Endodermal cell (in vitro differentiated cells): ENCODE data around the gene ADH6. TPM values are rescaled to one million over a fixed set of nuclear protein-coding genes. Genes with fewer than 3 reads are reported as not detected.
"Not testable (repeated sequence)": the region's sequence is repeated elsewhere in the genome, so short reads cannot be mapped to it uniquely, and the experiment has no call there.

Experiments used
- DNase-seq: peaks from one replicate; pipeline ENCODE4 v3.0.0-alpha.2; 2017
- H3K27ac ChIP-seq: 2 replicates; pipeline ENCODE4 v1.5.1; 2013; ENCODE audit warnings: mild to moderate bottlenecking, low read depth, low read length, moderate library complexity
- H3K27me3 ChIP-seq: 2 replicates; pipeline ENCODE4 v1.6.1; 2013; ENCODE audit warnings: mild to moderate bottlenecking, low read length, moderate library complexity; ENCODE audit not compliant: insufficient read depth, control insufficient read depth, poor library complexity, severe bottlenecking
- H3K36me3 ChIP-seq: 2 replicates; pipeline ENCODE4 v1.7.0; 2013; ENCODE audit warnings: mild to moderate bottlenecking, low read length, moderate library complexity; ENCODE audit not compliant: control insufficient read depth, insufficient read depth
- H3K4me1 ChIP-seq: one replicate; pipeline ENCODE4 v1.7.0; 2013; ENCODE audit warnings: low read length; ENCODE audit not compliant: control insufficient read depth, insufficient read depth
- H3K4me3 ChIP-seq: 2 replicates; pipeline ENCODE4 v1.5.1; 2013; ENCODE audit warnings: mild to moderate bottlenecking, low read length, moderate library complexity
- H3K9ac ChIP-seq: 2 replicates; pipeline ENCODE4 v1.6.1; 2013; ENCODE audit warnings: mild to moderate bottlenecking, low read length, moderate library complexity; ENCODE audit not compliant: poor library complexity, severe bottlenecking; ENCODE audit errors: extremely low read depth
- H3K9me3 ChIP-seq: 2 replicates; pipeline ENCODE4 v1.6.1; 2013; ENCODE audit warnings: mild to moderate bottlenecking, low read length, moderate library complexity; ENCODE audit not compliant: control insufficient read depth
- H3K27ac Mint-ChIP-seq: 2 replicates; pipeline ENCODE4 v1.8.0; 2020; ENCODE audit warnings: mixed read lengths
- H3K27me3 Mint-ChIP-seq: 2 replicates; pipeline ENCODE4 v1.8.0; 2021; ENCODE audit warnings: mild to moderate bottlenecking, mixed read lengths; ENCODE audit not compliant: insufficient read depth
- H3K36me3 Mint-ChIP-seq: 2 replicates; pipeline ENCODE4 v1.8.0; 2020; ENCODE audit warnings: low read depth, mixed read lengths
- H3K4me1 Mint-ChIP-seq: 2 replicates; pipeline ENCODE4 v1.8.0; 2020; ENCODE audit warnings: mixed read lengths
- H3K4me3 Mint-ChIP-seq: 2 replicates; pipeline ENCODE4 v1.8.0; 2020; ENCODE audit warnings: mild to moderate bottlenecking, moderate library complexity, mixed read lengths
- H3K9me3 Mint-ChIP-seq: 2 replicates; pipeline ENCODE4 v1.8.0; 2020; ENCODE audit warnings: mild to moderate bottlenecking, mixed read lengths
- WGBS, 2 experiments: methylation state at CpG; one replicate each; pipeline versions ENCODE4 v1.1.5 to v1.1.7; 2013; ENCODE audit warnings: missing lambda C conversion rate in 2 of 2, mixed read lengths in 1 of 2; ENCODE audit not compliant: insufficient coverage in 1 of 2, insufficient read length in 1 of 2; 5-methylcytosine and 5-hydroxymethylcytosine counted together
- total RNA-seq, 2 donors: library from RNA; stranded (reverse); fragmentation: NEBNext Ultra II Directional in 1 of 2; extraction: Animal tissue kit (Norgen Biotek cat#: 25700) in 1 of 2; gene quantifications; 2 replicates in 1 of 2; 3 replicates in 1 of 2; pipeline ENCODE4 v1.2.1, GENCODE V29; 2021
- TF ChIP-seq, protein P1 (sequence below): fragments of 200-600 bp; sonication (generic); conservative IDR thresholded peaks from 2 replicates; pipeline ENCODE4 v1.5.0; 2021; ENCODE audit warnings: antibody characterized with exemption, mild to moderate bottlenecking

ADH6 gene
- total RNA-seq, 2 donors from 2014 or later, result not detected

DNA sequence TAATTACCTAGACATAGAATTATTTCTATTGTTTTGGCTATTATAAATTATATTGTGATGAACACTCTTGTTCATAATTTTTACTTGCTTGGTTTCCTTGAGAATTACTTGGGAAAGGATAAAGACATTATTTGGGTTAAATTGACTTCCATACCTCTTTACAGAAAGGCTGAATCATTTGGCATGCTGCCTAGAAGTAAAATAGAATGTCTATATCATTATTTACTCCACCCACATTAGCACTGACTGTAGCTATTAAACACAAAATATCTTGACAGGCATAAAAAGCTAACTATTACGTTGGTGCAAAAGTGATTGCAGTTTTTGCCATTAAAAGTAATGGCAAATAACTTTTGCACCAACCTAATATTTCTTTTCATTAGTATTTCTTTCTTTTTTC lies 29.7 kb upstream of the ADH6 start:
- WGBS, 2 experiments, result 86 to 92% methylated on average over 1 of the region's 1 CpG
- peaks cover 25% of the 10 kb centered on the region for H3K4me1 Mint-ChIP-seq
- peaks cover 28% of the 10 kb centered on the region for H3K9me3 Mint-ChIP-seq
- no peaks in the 10 kb centered on the region for H3K27me3 Mint-ChIP-seq
- Histone ChIP-seq H3K4me1 (peaks cover 5% of the 10 kb centered on the region), H3K9me3 (peaks cover 9% of the 10 kb centered on the region), H3K4me3 (no peak overlapping the region), H3K27ac (no peak overlapping the region), H3K27me3 (no peaks in the 10 kb centered on the region), H3K9ac (no peak overlapping the region), H3K36me3 (no peaks in the 10 kb centered on the region)
- H3K36me3 Mint-ChIP-seq, result no peaks in the 10 kb centered on the region
- TF ChIP-seq, protein P1, sequence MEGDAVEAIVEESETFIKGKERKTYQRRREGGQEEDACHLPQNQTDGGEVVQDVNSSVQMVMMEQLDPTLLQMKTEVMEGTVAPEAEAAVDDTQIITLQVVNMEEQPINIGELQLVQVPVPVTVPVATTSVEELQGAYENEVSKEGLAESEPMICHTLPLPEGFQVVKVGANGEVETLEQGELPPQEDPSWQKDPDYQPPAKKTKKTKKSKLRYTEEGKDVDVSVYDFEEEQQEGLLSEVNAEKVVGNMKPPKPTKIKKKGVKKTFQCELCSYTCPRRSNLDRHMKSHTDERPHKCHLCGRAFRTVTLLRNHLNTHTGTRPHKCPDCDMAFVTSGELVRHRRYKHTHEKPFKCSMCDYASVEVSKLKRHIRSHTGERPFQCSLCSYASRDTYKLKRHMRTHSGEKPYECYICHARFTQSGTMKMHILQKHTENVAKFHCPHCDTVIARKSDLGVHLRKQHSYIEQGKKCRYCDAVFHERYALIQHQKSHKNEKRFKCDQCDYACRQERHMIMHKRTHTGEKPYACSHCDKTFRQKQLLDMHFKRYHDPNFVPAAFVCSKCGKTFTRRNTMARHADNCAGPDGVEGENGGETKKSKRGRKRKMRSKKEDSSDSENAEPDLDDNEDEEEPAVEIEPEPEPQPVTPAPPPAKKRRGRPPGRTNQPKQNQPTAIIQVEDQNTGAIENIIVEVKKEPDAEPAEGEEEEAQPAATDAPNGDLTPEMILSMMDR, result no peak
- no peak for DNase-seq
- H3K27ac Mint-ChIP-seq, result no peak overlapping the region
- H3K4me3 Mint-ChIP-seq, result no peak overlapping the region

DNA sequence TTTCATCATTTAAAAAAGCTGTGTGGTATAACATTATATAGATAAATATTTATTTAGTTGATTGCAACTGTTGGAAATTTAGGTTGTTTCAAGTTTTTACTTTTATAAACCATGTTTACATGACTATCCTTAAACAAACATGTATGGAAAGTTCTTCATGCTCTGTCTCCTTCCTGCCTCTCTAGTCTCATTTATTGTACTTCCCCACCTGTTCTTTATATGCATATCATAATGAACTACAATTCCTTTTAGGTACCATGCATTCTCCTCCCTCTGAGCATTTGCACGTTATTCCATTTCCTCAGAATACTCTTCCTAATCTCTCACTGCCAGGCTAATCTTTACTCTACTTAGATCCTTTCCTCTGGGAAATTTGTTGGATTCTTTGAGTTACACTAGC lies 16.9 kb upstream of the ADH6 start:
- no peaks in the 10 kb centered on the region for H3K36me3 Mint-ChIP-seq
- no peaks in the 10 kb centered on the region for H3K4me1 ChIP-seq
- H3K36me3 ChIP-seq, result no peaks in the 10 kb centered on the region
- no peak overlapping the region for H3K27ac Mint-ChIP-seq
- H3K4me3 ChIP-seq, result no peak overlapping the region
- TF ChIP-seq, protein P1, result no peak
- no peak overlapping the region for H3K9ac ChIP-seq
- H3K27ac ChIP-seq, result no peak overlapping the region
- H3K4me1 Mint-ChIP-seq, result no peaks in the 10 kb centered on the region
- peaks cover 24% of the 10 kb centered on the region for H3K9me3 Mint-ChIP-seq
- no peaks in the 10 kb centered on the region for H3K27me3 Mint-ChIP-seq
- no peak for DNase-seq
- 90% methylated on average over 1 of the region's 1 CpG; no CpG with 5 or more reads in 1 of the 2 experiments for WGBS, 2 experiments
- no peaks in the 10 kb centered on the region for H3K27me3 ChIP-seq
- H3K9me3 ChIP-seq, result no peaks in the 10 kb centered on the region
- H3K4me3 Mint-ChIP-seq, result no peak overlapping the region

- Histone ChIP-seq H3K27ac (no peak overlapping the region), H3K36me3 (no peaks in the 10 kb centered on the region), H3K27me3 (no peaks in the 10 kb centered on the region), H3K4me1 (no peaks in the 10 kb centered on the region), H3K4me3 (no peak overlapping the region), H3K9ac (no peak overlapping the region), H3K9me3 (no peaks in the 10 kb centered on the region)
- Mint-ChIP-seq H3K27ac (no peak overlapping the region), H3K4me3 (no peak overlapping the region), H3K9me3 (peaks cover 22% of the 10 kb centered on the region), H3K27me3 (no peaks in the 10 kb centered on the region), H3K4me1 (no peaks in the 10 kb centered on the region), H3K36me3 (no peaks in the 10 kb centered on the region)
- 83% methylated on average over 2 of the region's 2 CpGs; no CpG with 5 or more reads in 1 of the 2 experiments for WGBS, 2 experiments
- DNase-seq, result no peak
- TF ChIP-seq, protein P1, result no peak
These were observed 15.4 kb upstream of the ADH6 start for GRCh38 chr4:99234331-99235010.

DNA sequence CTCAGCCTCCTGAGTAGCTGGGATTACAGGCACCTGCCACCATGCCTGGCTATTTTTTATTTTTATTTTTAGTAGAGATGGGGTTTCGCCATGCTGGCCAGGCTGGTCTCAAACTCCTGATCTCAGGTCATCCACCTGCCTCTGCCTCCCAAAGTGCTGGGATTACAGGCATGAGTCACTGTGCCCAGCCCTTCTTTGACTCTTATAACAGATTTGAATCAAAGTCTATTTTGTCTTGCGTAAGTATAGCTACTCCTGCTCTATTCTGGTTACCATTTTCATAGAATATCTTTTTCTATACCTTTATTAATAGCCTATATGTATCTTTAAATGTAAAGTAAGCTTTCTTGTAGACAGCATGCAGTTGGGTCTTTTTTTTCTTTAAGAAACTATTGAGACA lies 14.4 kb upstream of the ADH6 start:
- H3K9me3 Mint-ChIP-seq, result peaks cover 14% of the 10 kb centered on the region
- not testable (repeated sequence) for H3K36me3 Mint-ChIP-seq, H3K4me3 Mint-ChIP-seq, H3K4me3 ChIP-seq, H3K36me3 ChIP-seq, H3K9ac ChIP-seq, H3K4me1 Mint-ChIP-seq, H3K27ac ChIP-seq, DNase-seq, H3K27me3 ChIP-seq, H3K27me3 Mint-ChIP-seq, H3K4me1 ChIP-seq, H3K27ac Mint-ChIP-seq, H3K9me3 ChIP-seq
- 100% methylated on average over 2 of the region's 2 CpGs for WGBS, 2 experiments

GRCh38 chr4:99228706-99229105 lies 9.7 kb upstream of the ADH6 start:
- H3K9ac ChIP-seq, DNase-seq, H3K9me3 Mint-ChIP-seq, H3K36me3 ChIP-seq, H3K27ac ChIP-seq, H3K36me3 Mint-ChIP-seq, H3K9me3 ChIP-seq, H3K4me1 Mint-ChIP-seq, H3K27me3 Mint-ChIP-seq, H3K4me3 Mint-ChIP-seq, H3K4me3 ChIP-seq, H3K27me3 ChIP-seq, H3K27ac Mint-ChIP-seq, H3K4me1 ChIP-seq: not testable (repeated sequence)
- WGBS, 2 experiments, result 98% methylated on average over 1 of the region's 1 CpG; no CpG with 5 or more reads in 1 of the 2 experiments
